ENCODE results near the gene PRKN. TPM values are rescaled to one million over a fixed set of nuclear protein-coding genes. Genes with fewer than 3 reads are reported as not detected.

The PRKN gene
- total RNA-seq, 1 experiment from 2014 or later = not detected

- BruUV-seq (replicated peaks) = no TSS peak
- no peak overlapping the region for H3K4me3 ChIP-seq
- H3K27ac ChIP-seq = no peak overlapping the region
- H3K9me2 ChIP-seq (ENCODE audit: insufficient read depth) = no peaks in the 10 kb centered on the region; the same call in 1 of the 2 replicates
- H3K4me1 ChIP-seq (replicated peaks; ENCODE audit: insufficient read depth) = no peaks in the 10 kb centered on the region
- no peak overlapping the region for H3K4me2 ChIP-seq
- DNase-seq = no peak
- no peaks in the 10 kb centered on the region for H4K20me1 ChIP-seq (ENCODE audit: insufficient read depth)
- no peak overlapping the region for H2AFZ ChIP-seq
- H3K79me2 ChIP-seq (ENCODE audit: low read depth) = no peaks in the 10 kb centered on the region
- intact Hi-C loops (cut with micrococcal nuclease; ENCODE audit: unreplicated experiment) = no loop called here
- TF ChIP-seq, protein P1, sequence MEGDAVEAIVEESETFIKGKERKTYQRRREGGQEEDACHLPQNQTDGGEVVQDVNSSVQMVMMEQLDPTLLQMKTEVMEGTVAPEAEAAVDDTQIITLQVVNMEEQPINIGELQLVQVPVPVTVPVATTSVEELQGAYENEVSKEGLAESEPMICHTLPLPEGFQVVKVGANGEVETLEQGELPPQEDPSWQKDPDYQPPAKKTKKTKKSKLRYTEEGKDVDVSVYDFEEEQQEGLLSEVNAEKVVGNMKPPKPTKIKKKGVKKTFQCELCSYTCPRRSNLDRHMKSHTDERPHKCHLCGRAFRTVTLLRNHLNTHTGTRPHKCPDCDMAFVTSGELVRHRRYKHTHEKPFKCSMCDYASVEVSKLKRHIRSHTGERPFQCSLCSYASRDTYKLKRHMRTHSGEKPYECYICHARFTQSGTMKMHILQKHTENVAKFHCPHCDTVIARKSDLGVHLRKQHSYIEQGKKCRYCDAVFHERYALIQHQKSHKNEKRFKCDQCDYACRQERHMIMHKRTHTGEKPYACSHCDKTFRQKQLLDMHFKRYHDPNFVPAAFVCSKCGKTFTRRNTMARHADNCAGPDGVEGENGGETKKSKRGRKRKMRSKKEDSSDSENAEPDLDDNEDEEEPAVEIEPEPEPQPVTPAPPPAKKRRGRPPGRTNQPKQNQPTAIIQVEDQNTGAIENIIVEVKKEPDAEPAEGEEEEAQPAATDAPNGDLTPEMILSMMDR (conservative IDR thresholded peaks at IDR 0.05) = no peak
- TF ChIP-seq EZH2 (IDR thresholded peaks at IDR 0.05; ENCODE audit: low read depth) = no peak
- H3K36me3 ChIP-seq (ENCODE audit: low read depth) = no peaks in the 10 kb centered on the region
- no peaks in the 10 kb centered on the region for H3F3A ChIP-seq (ENCODE audit: insufficient read depth, low read depth)
- CTCF ChIA-PET = no interaction called here
- H3K27me3 ChIP-seq (ENCODE audit: insufficient read depth, low read depth) = peaks cover 11% of the 10 kb centered on the region
- POLR2A ChIA-PET (ENCODE audit: unreplicated experiment) = no interaction called here
- no peaks in the 10 kb centered on the region for H3K9me3 ChIP-seq (ENCODE audit: insufficient read depth, low read depth)
These were observed 701.5 kb downstream of the PRKN start for GRCh38 chr6:162026031-162026430.

- H3K4me1 ChIP-seq (replicated peaks; ENCODE audit: insufficient read depth) = no peaks in the 10 kb centered on the region
- CTCF ChIA-PET = no interaction called here
These were observed 708.2 kb downstream of the PRKN start for GRCh38 chr6:162019349-162019748.

DNA sequence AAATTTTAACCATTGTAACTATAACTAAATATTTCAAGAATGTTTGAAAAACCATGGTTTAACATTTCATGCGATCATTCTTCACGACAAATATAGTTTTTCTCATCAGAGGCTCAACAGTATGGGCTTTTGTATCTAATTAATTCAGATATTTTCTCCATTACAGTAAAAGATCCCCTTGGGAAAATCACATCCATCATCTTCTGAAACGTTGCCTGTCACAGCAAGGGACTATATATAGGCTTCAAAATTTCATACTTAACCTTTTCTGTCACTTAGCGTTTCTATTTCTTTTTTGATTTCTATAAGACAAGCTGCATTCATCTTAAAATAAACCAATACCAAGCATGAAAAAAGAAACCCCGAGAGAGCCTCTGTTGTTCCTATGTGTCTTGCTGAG is 710.0 kb downstream of the PRKN start:
- Histone ChIP-seq H3K4me1 (replicated peaks; ENCODE audit: insufficient read depth) (no peaks in the 10 kb centered on the region), H3K4me3 (no peak overlapping the region), H3K4me2 (no peak overlapping the region), H3K27ac (no peak overlapping the region), H3K27me3 (ENCODE audit: insufficient read depth, low read depth) (0 out of 2 replicates have a peak, but pooled peaks cover 8% of the 10 kb centered on the region), H3K9me2 (ENCODE audit: insufficient read depth) (no peaks in the 10 kb centered on the region; the same call in 1 of the 2 replicates), H3F3A (ENCODE audit: insufficient read depth, low read depth) (no peaks in the 10 kb centered on the region), H3K9me3 (ENCODE audit: insufficient read depth, low read depth) (no peaks in the 10 kb centered on the region), H4K20me1 (ENCODE audit: insufficient read depth) (no peaks in the 10 kb centered on the region), H2AFZ (no peak overlapping the region), H3K79me2 (ENCODE audit: low read depth) (no peaks in the 10 kb centered on the region), H3K36me3 (ENCODE audit: low read depth) (no peaks in the 10 kb centered on the region)
- intact Hi-C loops (cut with micrococcal nuclease; ENCODE audit: unreplicated experiment) = no loop called here
- ChIA-PET CTCF (no interaction called here), POLR2A (ENCODE audit: unreplicated experiment) (no interaction called here)
- DNase-seq = no peak
- TF ChIP-seq, protein P1 (conservative IDR thresholded peaks at IDR 0.05) = no peak
- no peak for TF ChIP-seq EZH2 (IDR thresholded peaks at IDR 0.05; ENCODE audit: low read depth)
- no TSS peak for BruUV-seq (replicated peaks)

More at GRCh38 chr6:162019349-162019748, 708.2 kb downstream of the PRKN start:
- Histone ChIP-seq H3K36me3 (ENCODE audit: low read depth) (no peaks in the 10 kb centered on the region), H4K20me1 (ENCODE audit: insufficient read depth) (no peaks in the 10 kb centered on the region), H3F3A (ENCODE audit: insufficient read depth, low read depth) (no peaks in the 10 kb centered on the region), H3K4me3 (no peak overlapping the region), H3K27ac (no peak overlapping the region), H3K79me2 (ENCODE audit: low read depth) (no peaks in the 10 kb centered on the region), H3K9me3 (ENCODE audit: insufficient read depth, low read depth) (no peaks in the 10 kb centered on the region), H3K27me3 (ENCODE audit: insufficient read depth, low read depth) (peaks cover 19% of the 10 kb centered on the region; the same call in 1 of the 2 replicates), H3K4me2 (no peak overlapping the region), H2AFZ (no peak overlapping the region), H3K9me2 (ENCODE audit: insufficient read depth) (no peaks in the 10 kb centered on the region; the same call in 1 of the 2 replicates)
- no TSS peak for BruUV-seq (replicated peaks)
- no peak for DNase-seq
- POLR2A ChIA-PET (ENCODE audit: unreplicated experiment) = no interaction called here
- TF ChIP-seq EZH2 (IDR thresholded peaks at IDR 0.05; ENCODE audit: low read depth) = no peak
- TF ChIP-seq, protein P1 (conservative IDR thresholded peaks at IDR 0.05) = no peak
- intact Hi-C loops (cut with micrococcal nuclease; ENCODE audit: unreplicated experiment) = no loop called here
